CD4-positive, alpha-beta T cell (primary cell): ENCODE measurements around the gene MGAT5. TPM values are rescaled to one million over a fixed set of nuclear protein-coding genes. Genes with fewer than 3 reads are reported as not detected.

Experiments used
- ATAC-seq: fragments of 200-7000 bp; cut with Tn5 transposase; one replicate; pipeline ENCODE4 v1.10.0; 2022; ENCODE audit warnings: mild to moderate bottlenecking; ENCODE audit not compliant: poor library complexity
- CTCF ChIA-PET: fragments of 350-600 bp; sonication (Branson Sonifier 250); formaldehyde crosslinking; loops from one replicate; lab custom pipeline; 2021; ENCODE audit warnings: antibody characterized with exemption, inconsistent platforms; lab: Charles Lee
- POLR2A ChIA-PET: fragments of 350-600 bp; sonication (Branson Sonifier 250); formaldehyde crosslinking; loops from one replicate; lab custom pipeline; 2021; ENCODE audit warnings: antibody characterized with exemption, inconsistent platforms; lab: Charles Lee
- DNase-seq, 14 experiments: peaks; one replicate each; pipeline ENCODE4 v3.0.0-alpha.2; 2013 to 2020; ENCODE audit warnings: mixed read lengths in 2 of 14
- H3K27ac ChIP-seq, 2 donors: one replicate each; pipeline versions ENCODE4 v1.5.1 to v1.7.0; 2013; ENCODE audit warnings: low read length in 2 of 2, low read depth in 1 of 2, mild to moderate bottlenecking in 1 of 2
- H3K27me3 ChIP-seq, 2 experiments: 1 replicate in 1 of 2; 2 replicates in 1 of 2; pipeline versions ENCODE4 v1.6.1 to v1.7.0; 2013; ENCODE audit warnings: low read length in 2 of 2, control low read depth in 1 of 2, mild to moderate bottlenecking in 1 of 2, moderate library complexity in 1 of 2; ENCODE audit not compliant: insufficient read depth in 2 of 2, control insufficient read depth in 1 of 2
- H3K36me3 ChIP-seq: one replicate; pipeline ENCODE4 v1.6.1; 2013; ENCODE audit warnings: low read length, control low read depth; ENCODE audit not compliant: insufficient read depth
- H3K4me1 ChIP-seq: one replicate; pipeline ENCODE4 v1.6.1; 2013; ENCODE audit warnings: low read length, control low read depth; ENCODE audit not compliant: insufficient read depth
- H3K4me3 ChIP-seq: one replicate; pipeline ENCODE4 v1.5.1; 2013; ENCODE audit warnings: mild to moderate bottlenecking, low read length, moderate library complexity
- H3K9me3 ChIP-seq, 2 experiments: 1 replicate in 1 of 2; 2 replicates in 1 of 2; pipeline versions ENCODE4 v1.6.1 to v1.7.0; 2013; ENCODE audit warnings: low read length in 2 of 2, mild to moderate bottlenecking in 2 of 2, control low read depth in 1 of 2, moderate library complexity in 1 of 2; ENCODE audit not compliant: control insufficient read depth in 1 of 2, insufficient read depth in 1 of 2
- H3K27ac Mint-ChIP-seq: one replicate; pipeline ENCODE4 v1.8.0; 2020; ENCODE audit warnings: mixed read lengths
- H3K27me3 Mint-ChIP-seq: one replicate; pipeline ENCODE4 v1.8.0; 2021; ENCODE audit warnings: mixed read lengths
- H3K36me3 Mint-ChIP-seq: one replicate; pipeline ENCODE4 v1.8.0; 2021; ENCODE audit warnings: low read depth, mixed read lengths
- H3K4me1 Mint-ChIP-seq: one replicate; pipeline ENCODE4 v1.8.0; 2021; ENCODE audit warnings: low read depth, mixed read lengths
- H3K4me3 Mint-ChIP-seq: one replicate; pipeline ENCODE4 v1.8.0; 2020; ENCODE audit warnings: mild to moderate bottlenecking, mixed read lengths
- H3K9me3 Mint-ChIP-seq: one replicate; pipeline ENCODE4 v1.8.0; 2020; ENCODE audit warnings: mixed read lengths
- intact Hi-C, 2 experiments: fragments of 100-400 bp; cut with DNase I in 1 of 2; cut with micrococcal nuclease in 1 of 2; formaldehyde crosslinking; loops; one replicate each; pipeline versions ENCODE4 v1.15.1 to v1.9.0; 2023 to 2025; cut with DNase I, micrococcal nuclease
- total RNA-seq, 174 experiments: library from RNA in 2 of 174; stranded (reverse) in 2 of 174; gene quantifications; one replicate each; pipeline ENCODE4 v1.2.3 and lab custom pipeline; 2021 to 2026
- TF ChIP-seq, protein P1 (sequence below): fragments of 200-600 bp; IDR thresholded peaks from one replicate; pipeline ENCODE4 v1.8.0; 2022; ENCODE audit warnings: antibody characterized with exemption, mild to moderate bottlenecking

Gene MGAT5
- total RNA-seq, 2 experiments from 2014 or later, result 77.5 to 77.8 TPM

DNA sequence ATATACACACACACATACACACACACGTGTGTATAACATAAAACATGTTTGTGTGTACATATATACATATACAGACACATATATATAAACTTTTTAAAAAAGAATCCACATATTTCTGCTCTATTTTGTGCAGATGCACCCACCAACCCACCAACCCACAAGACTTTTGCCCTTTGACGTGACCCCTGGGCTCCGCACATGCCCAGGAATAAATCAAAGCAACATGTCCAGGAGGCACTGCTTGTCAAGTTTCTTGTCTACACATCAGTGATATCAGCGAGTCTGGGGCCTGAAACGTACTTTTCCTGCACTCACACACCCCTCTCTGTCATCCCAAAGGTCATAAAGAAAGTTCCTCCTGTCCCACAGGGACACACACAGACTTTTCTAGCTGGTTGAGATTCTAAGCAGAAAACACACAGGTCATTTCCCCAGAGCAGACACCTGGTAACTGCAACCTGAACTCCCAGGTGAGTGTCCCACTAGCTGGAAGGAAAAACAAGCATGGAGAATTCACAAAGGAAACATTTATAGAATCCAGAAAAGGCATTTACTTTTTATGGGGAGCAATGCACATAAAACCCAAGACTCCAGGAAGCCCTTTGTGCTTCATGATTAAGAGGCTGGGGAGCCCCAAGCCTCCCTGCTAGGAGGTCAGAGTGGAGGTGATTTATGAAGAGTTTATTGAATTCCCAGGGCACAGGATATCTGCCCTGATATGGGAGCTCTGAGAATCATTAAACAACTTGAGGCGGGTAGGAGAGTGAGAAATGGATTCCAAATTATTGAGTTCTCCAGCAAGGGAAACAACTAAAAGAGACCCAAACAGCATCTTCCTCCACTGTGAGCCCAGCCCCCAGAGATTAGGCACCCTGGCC, 211.6 kb downstream of the MGAT5 start:
- intact Hi-C loops, result loop anchor here (1.0 to 5.0 kb wide), 2 partner anchors 227 to 431 kb away; no protein-coding TSS in a partner anchor
- H3K27ac Mint-ChIP-seq, result no peak overlapping the region

DNA sequence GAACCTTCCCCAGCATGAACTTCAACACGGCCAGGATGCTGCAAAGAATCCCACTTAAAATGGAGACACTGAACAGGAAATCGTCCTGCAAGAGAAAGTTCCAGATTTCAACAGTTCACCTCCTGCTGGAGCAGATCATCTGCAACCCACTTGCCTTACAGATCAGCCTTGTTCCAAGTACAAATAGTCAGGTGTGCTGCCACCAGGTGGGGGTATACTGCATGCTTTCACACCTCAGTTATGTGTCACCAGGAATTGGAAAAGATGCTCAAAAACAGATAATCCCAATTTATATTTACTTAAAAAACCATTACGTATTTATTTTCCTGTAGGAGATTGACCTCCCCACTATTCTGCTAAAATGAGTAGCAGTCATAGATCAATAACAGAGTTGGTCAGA, 212.3 kb downstream of the MGAT5 start:
- H3K27me3 Mint-ChIP-seq, result no peaks in the 10 kb centered on the region
- Histone ChIP-seq H3K27ac (no peak overlapping the region), H3K36me3 (no peaks in the 10 kb centered on the region), H3K4me1 (no peaks in the 10 kb centered on the region), H3K27me3 (no peaks in the 10 kb centered on the region), H3K4me3 (no peak overlapping the region), H3K9me3 (peaks cover 0 to 13% of the 10 kb centered on the region in 2 experiments)
- H3K36me3 Mint-ChIP-seq, result no peaks in the 10 kb centered on the region
- ChIA-PET CTCF (no interaction called here), POLR2A (no interaction called here)
- no peak overlapping the region for H3K27ac Mint-ChIP-seq
- peak in 8 of 14 experiments; percentile 8 to 61 (median 40) for DNase-seq
- ATAC-seq, result no peak
- intact Hi-C loops, result loop anchor here (1.0 to 5.0 kb wide), 2 partner anchors 226 to 430 kb away; no protein-coding TSS in a partner anchor
- no peaks in the 10 kb centered on the region for H3K4me1 Mint-ChIP-seq
- no peaks in the 10 kb centered on the region for H3K9me3 Mint-ChIP-seq
- H3K4me3 Mint-ChIP-seq, result no peak overlapping the region
- TF ChIP-seq, protein P1, sequence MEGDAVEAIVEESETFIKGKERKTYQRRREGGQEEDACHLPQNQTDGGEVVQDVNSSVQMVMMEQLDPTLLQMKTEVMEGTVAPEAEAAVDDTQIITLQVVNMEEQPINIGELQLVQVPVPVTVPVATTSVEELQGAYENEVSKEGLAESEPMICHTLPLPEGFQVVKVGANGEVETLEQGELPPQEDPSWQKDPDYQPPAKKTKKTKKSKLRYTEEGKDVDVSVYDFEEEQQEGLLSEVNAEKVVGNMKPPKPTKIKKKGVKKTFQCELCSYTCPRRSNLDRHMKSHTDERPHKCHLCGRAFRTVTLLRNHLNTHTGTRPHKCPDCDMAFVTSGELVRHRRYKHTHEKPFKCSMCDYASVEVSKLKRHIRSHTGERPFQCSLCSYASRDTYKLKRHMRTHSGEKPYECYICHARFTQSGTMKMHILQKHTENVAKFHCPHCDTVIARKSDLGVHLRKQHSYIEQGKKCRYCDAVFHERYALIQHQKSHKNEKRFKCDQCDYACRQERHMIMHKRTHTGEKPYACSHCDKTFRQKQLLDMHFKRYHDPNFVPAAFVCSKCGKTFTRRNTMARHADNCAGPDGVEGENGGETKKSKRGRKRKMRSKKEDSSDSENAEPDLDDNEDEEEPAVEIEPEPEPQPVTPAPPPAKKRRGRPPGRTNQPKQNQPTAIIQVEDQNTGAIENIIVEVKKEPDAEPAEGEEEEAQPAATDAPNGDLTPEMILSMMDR, result peak; percentile 23

More for the DNA sequence above, 211.6 kb downstream of the MGAT5 start:
- H3K27me3 ChIP-seq, result no peaks in the 10 kb centered on the region
- TF ChIP-seq, protein P1, result no peak
- no peaks in the 10 kb centered on the region for H3K27me3 Mint-ChIP-seq
- ATAC-seq (no peak), DNase-seq (no peak)
- ChIA-PET POLR2A (no interaction called here), CTCF (no interaction called here)
- H3K36me3 ChIP-seq, result no peaks in the 10 kb centered on the region
- H3K4me1 Mint-ChIP-seq, result no peaks in the 10 kb centered on the region
- no peak overlapping the region for H3K27ac ChIP-seq
- H3K36me3 Mint-ChIP-seq, result no peaks in the 10 kb centered on the region
- no peaks in the 10 kb centered on the region for H3K4me1 ChIP-seq
- H3K9me3 Mint-ChIP-seq, result no peaks in the 10 kb centered on the region
- peaks cover 0 to 9% of the 10 kb centered on the region in 2 experiments for H3K9me3 ChIP-seq
- H3K4me3 Mint-ChIP-seq, result no peak overlapping the region
- no peak overlapping the region for H3K4me3 ChIP-seq

DNA sequence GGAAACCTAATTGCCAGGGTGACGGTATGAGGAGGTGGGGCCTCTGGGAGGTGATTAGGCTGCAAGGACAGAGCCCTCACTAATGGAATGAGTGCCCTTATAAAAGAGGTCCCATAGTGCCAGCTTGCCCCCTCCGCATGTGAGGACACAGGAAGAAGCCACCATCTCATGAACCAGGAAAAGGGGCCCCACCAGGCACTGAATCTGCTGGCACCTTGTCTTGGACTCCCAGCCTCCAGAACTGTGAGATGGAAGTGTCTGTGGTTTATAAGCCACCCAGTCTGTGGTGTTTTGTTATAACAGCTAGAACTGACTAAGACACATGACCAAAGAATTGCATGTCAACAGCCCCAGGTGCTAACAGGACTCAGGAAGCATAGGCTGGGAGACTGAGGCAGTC, 214.3 kb downstream of the MGAT5 start:
- POLR2A ChIA-PET, result no interaction called here
- no peak overlapping the region for H3K4me3 Mint-ChIP-seq
- no peaks in the 10 kb centered on the region for H3K4me1 Mint-ChIP-seq
- no peak overlapping the region for H3K27ac ChIP-seq
- no peaks in the 10 kb centered on the region for H3K36me3 ChIP-seq
- CTCF ChIA-PET, result no interaction called here
- H3K27me3 Mint-ChIP-seq, result no peaks in the 10 kb centered on the region
- DNase-seq (peak in 1 of 14 experiments; percentile 18), ATAC-seq (no peak)
- H3K4me3 ChIP-seq, result no peak overlapping the region
- no peaks in the 10 kb centered on the region for H3K27me3 ChIP-seq
- no peak overlapping the region for H3K27ac Mint-ChIP-seq
- no peaks in the 10 kb centered on the region for H3K36me3 Mint-ChIP-seq
- intact Hi-C loops, result loop anchor here in 1 of 2 experiments (5.0 kb wide), 1 partner anchor 224 kb away; no protein-coding TSS in a partner anchor
- peaks cover 2% of the 10 kb centered on the region for H3K9me3 Mint-ChIP-seq
- TF ChIP-seq, protein P1, result no peak
- H3K9me3 ChIP-seq, result peaks cover 4 to 13% of the 10 kb centered on the region in 2 experiments
- H3K4me1 ChIP-seq, result no peaks in the 10 kb centered on the region
